HG02943 (cell line): ENCODE data around the gene SLC35F3.
"Not testable (repeated sequence)": the region's sequence is repeated elsewhere in the genome, so short reads cannot be mapped to it uniquely, and the experiment has no call there.

ENCODE experiments used
- ATAC-seq: cut with Tn5 transposase; IDR thresholded peaks from one replicate; pipeline ENCODE4 v1.9.1; 2021; ENCODE audit warnings: mild to moderate bottlenecking, low read depth, moderate library complexity; ENCODE audit not compliant: unreplicated experiment

SLC35F3 gene

GRCh38 chr1:234093741-234094140 is 189.3 kb downstream of the SLC35F3 start:
- no peak for ATAC-seq

- ATAC-seq: no peak
Observed at GRCh38 chr1:234094172-234094571, 189.7 kb downstream of the SLC35F3 start.

- ATAC-seq: no peak
Observed at GRCh38 chr1:234096161-234096770, 191.8 kb downstream of the SLC35F3 start.

- no peak for ATAC-seq
Observed at GRCh38 chr1:234102583-234102982, 198.1 kb downstream of the SLC35F3 start.

- no peak for ATAC-seq
Observed at GRCh38 chr1:234103198-234103597, 198.7 kb downstream of the SLC35F3 start.

- ATAC-seq: no peak
Observed at GRCh38 chr1:234106032-234106431, 201.6 kb downstream of the SLC35F3 start.

- ATAC-seq: no peak
Observed at GRCh38 chr1:234107416-234108021, 203.0 kb downstream of the SLC35F3 start.

- ATAC-seq: no peak
Observed at GRCh38 chr1:234108921-234109320, 204.4 kb downstream of the SLC35F3 start.

GRCh38 chr1:234109840-234110239 is 205.4 kb downstream of the SLC35F3 start:
- ATAC-seq: no peak

GRCh38 chr1:234111458-234112142 is 207.1 kb downstream of the SLC35F3 start:
- ATAC-seq: no peak

GRCh38 chr1:234114648-234115307 is 210.3 kb downstream of the SLC35F3 start:
- ATAC-seq: no peak

- ATAC-seq: no peak
Observed at GRCh38 chr1:234118911-234119310, 214.4 kb downstream of the SLC35F3 start.

- no peak for ATAC-seq
Observed at GRCh38 chr1:234119431-234119830, 215.0 kb downstream of the SLC35F3 start.

GRCh38 chr1:234120327-234120944 is 216.0 kb downstream of the SLC35F3 start:
- no peak for ATAC-seq

- not testable (repeated sequence) for ATAC-seq
Observed at GRCh38 chr1:234121659-234122058, 217.2 kb downstream of the SLC35F3 start.

- not testable (repeated sequence) for ATAC-seq
Observed at GRCh38 chr1:234122571-234122970, 218.1 kb downstream of the SLC35F3 start.

- no peak for ATAC-seq
Observed at GRCh38 chr1:234123867-234124266, 219.4 kb downstream of the SLC35F3 start.

GRCh38 chr1:234125283-234125682 is 220.8 kb downstream of the SLC35F3 start:
- ATAC-seq: no peak

- no peak for ATAC-seq
Observed at GRCh38 chr1:234125714-234126113, 221.2 kb downstream of the SLC35F3 start.

- ATAC-seq: no peak
Observed at GRCh38 chr1:234127026-234127671, 222.7 kb downstream of the SLC35F3 start.
